ENCODE measurements around the gene NET1. TPM values are rescaled to one million over a fixed set of nuclear protein-coding genes. Genes with fewer than 3 reads are reported as not detected.

NET1 gene
- total RNA-seq, 4 donors from 2014 or later, result 272 to 430 (median 363) TPM

GRCh38 chr10:5456563-5456962 is 44.2 kb downstream of the NET1 start:
- peak overlapping the region in 1 of 4 donors; percentile 13 for H3K27ac ChIP-seq (replicated peaks in 1 of 4)
- H3K4me3 ChIP-seq, result no peak overlapping the region
- no peaks in the 10 kb centered on the region for H3K9me3 ChIP-seq
- H3K27me3 ChIP-seq, result no peaks in the 10 kb centered on the region
- intact Hi-C loops (cut with DNase I), result no loop called here
- H3K36me3 ChIP-seq, result peaks cover 62 to 88% (median 70%) of the 10 kb centered on the region in 4 donors
- 88% methylated on average over 12 of the region's 12 CpGs for WGBS
- H3K4me1 ChIP-seq, result peaks cover 0 to 12% (median 6%) of the 10 kb centered on the region in 4 donors
- DNase-seq (ENCODE audit: extremely low spot score), result peak; percentile 55
- TF ChIP-seq POLR2A (IDR thresholded peaks at IDR 0.05; ENCODE audit: low read depth) (no peak), CTCF (IDR thresholded peaks at IDR 0.05) (no peak), EP300 (IDR thresholded peaks at IDR 0.05) (no peak), POLR2AphosphoS5 (IDR thresholded peaks at IDR 0.05) (no peak)

- intact Hi-C loops (cut with DNase I), result no loop called here
- DNase-seq (ENCODE audit: extremely low spot score), result no peak
- Histone ChIP-seq H3K27me3 (no peaks in the 10 kb centered on the region), H3K27ac (replicated peaks in 1 of 4) (no peak overlapping the region), H3K4me1 (peaks cover 5 to 18% (median 15%) of the 10 kb centered on the region in 4 donors), H3K36me3 (peaks cover 55 to 77% (median 62%) of the 10 kb centered on the region in 4 donors), H3K4me3 (no peak overlapping the region), H3K9me3 (no peaks in the 10 kb centered on the region)
- TF ChIP-seq EP300 (IDR thresholded peaks at IDR 0.05) (no peak), POLR2AphosphoS5 (IDR thresholded peaks at IDR 0.05) (no peak), POLR2A (IDR thresholded peaks at IDR 0.05; ENCODE audit: low read depth) (no peak), CTCF (IDR thresholded peaks at IDR 0.05) (no peak)
- 92% methylated on average over 3 of the region's 3 CpGs for WGBS
Observed at GRCh38 chr10:5457741-5458140, 45.4 kb downstream of the NET1 start.

- Histone ChIP-seq H3K27ac (replicated peaks in 1 of 4) (no peak overlapping the region), H3K4me1 (peaks cover 5 to 21% (median 16%) of the 10 kb centered on the region in 4 donors), H3K27me3 (no peaks in the 10 kb centered on the region), H3K4me3 (no peak overlapping the region), H3K36me3 (peaks cover 48 to 70% (median 55%) of the 10 kb centered on the region in 4 donors), H3K9me3 (no peaks in the 10 kb centered on the region)
- no peak for TF ChIP-seq CTCF (IDR thresholded peaks at IDR 0.05)
- TF ChIP-seq POLR2A (IDR thresholded peaks at IDR 0.05; ENCODE audit: low read depth), result no peak
- no peak for TF ChIP-seq EP300 (IDR thresholded peaks at IDR 0.05)
- TF ChIP-seq POLR2AphosphoS5 (IDR thresholded peaks at IDR 0.05), result no peak
- DNase-seq (ENCODE audit: extremely low spot score), result no peak
- WGBS, result 100% methylated on average over 1 of the region's 1 CpG
- intact Hi-C loops (cut with DNase I), result no loop called here
Observed at GRCh38 chr10:5458425-5458824, 46.1 kb downstream of the NET1 start.

GRCh38 chr10:5458949-5459747 is 46.8 kb downstream of the NET1 start:
- peaks cover 41 to 62% (median 48%) of the 10 kb centered on the region in 4 donors for H3K36me3 ChIP-seq
- H3K4me1 ChIP-seq, result peaks cover 5 to 23% (median 16%) of the 10 kb centered on the region in 4 donors
- no peak overlapping the region for H3K27ac ChIP-seq (replicated peaks in 1 of 4)
- no peaks in the 10 kb centered on the region for H3K27me3 ChIP-seq
- intact Hi-C loops (cut with DNase I), result no loop called here
- no peaks in the 10 kb centered on the region for H3K9me3 ChIP-seq
- TF ChIP-seq EP300 (IDR thresholded peaks at IDR 0.05), result no peak
- peak in 1 of 2 donors; percentile 21 for TF ChIP-seq POLR2AphosphoS5 (IDR thresholded peaks at IDR 0.05)
- TF ChIP-seq POLR2A (IDR thresholded peaks at IDR 0.05; ENCODE audit: low read depth), result no peak
- no peak for TF ChIP-seq CTCF (IDR thresholded peaks at IDR 0.05)
- no peak overlapping the region for H3K4me3 ChIP-seq
- 91% methylated on average over 8 of the region's 8 CpGs for WGBS
- DNase-seq (ENCODE audit: extremely low spot score), result no peak

Measured in esophagus muscularis mucosa (tissue), 4 donors.